Activated B cell treated with CpG ODN at 0.5 μM for 24 hours (primary cell): ENCODE measurements around the gene SARDH. TPM values are rescaled to one million over a fixed set of nuclear protein-coding genes. Genes with fewer than 3 reads are reported as not detected.

Source experiments
- ATAC-seq: fragments of 200-7000 bp; cut with Tn5 transposase; one replicate; pipeline ENCODE4 v1.10.0; 2021; ENCODE audit warnings: low read depth, mild to moderate bottlenecking, moderate library complexity
- CTCF ChIA-PET: fragments of 350-600 bp; sonication (Branson Sonifier 250); formaldehyde crosslinking; loops from one replicate; lab custom pipeline; 2021; ENCODE audit warnings: antibody characterized with exemption; lab: Charles Lee
- POLR2A ChIA-PET: fragments of 350-600 bp; sonication (Branson Sonifier 250); formaldehyde crosslinking; loops from one replicate; lab custom pipeline; 2021; ENCODE audit warnings: antibody characterized with exemption; lab: Charles Lee
- DNase-seq: peaks from one replicate; pipeline ENCODE4 v3.0.0; 2022
- H3K27ac Mint-ChIP-seq: one replicate; pipeline ENCODE4 v1.8.0; 2020; ENCODE audit warnings: mixed read lengths
- H3K27me3 Mint-ChIP-seq: one replicate; pipeline ENCODE4 v1.8.0; 2021; ENCODE audit warnings: mixed read lengths
- H3K36me3 Mint-ChIP-seq: one replicate; pipeline ENCODE4 v1.8.0; 2021; ENCODE audit warnings: low read depth, mixed read lengths
- H3K4me1 Mint-ChIP-seq: one replicate; pipeline ENCODE4 v1.8.0; 2021; ENCODE audit warnings: mixed read lengths
- H3K4me3 Mint-ChIP-seq: one replicate; pipeline ENCODE4 v1.8.0; 2020; ENCODE audit warnings: mild to moderate bottlenecking, mixed read lengths
- H3K9me3 Mint-ChIP-seq: one replicate; pipeline ENCODE4 v1.8.0; 2020; ENCODE audit warnings: mixed read lengths
- CTCF ChIP-seq: fragments of 200-600 bp; IDR thresholded peaks from one replicate; pipeline ENCODE4 v1.8.0; 2022; ENCODE audit warnings: antibody characterized with exemption, mild to moderate bottlenecking
- intact Hi-C: fragments of 100-400 bp; cut with micrococcal nuclease; formaldehyde crosslinking; loops from one replicate; pipeline ENCODE4 v1.15.1; 2024
- total RNA-seq: library from RNA; stranded (reverse); gene quantifications from 2 replicates; pipeline ENCODE4 v1.2.3, GENCODE V29; 2022

SARDH gene
- total RNA-seq, 1 donor from 2014 or later: not detected

GRCh38 chr9:133696071-133696472, 42.1 kb downstream of the SARDH start:
- DNase-seq (no peak), ATAC-seq (no peak)
- no peak for TF ChIP-seq CTCF
- Mint-ChIP-seq H3K27ac (no peak overlapping the region), H3K36me3 (no peaks in the 10 kb centered on the region), H3K4me3 (no peak overlapping the region), H3K27me3 (peaks cover 36% of the 10 kb centered on the region), H3K4me1 (peaks cover 8% of the 10 kb centered on the region), H3K9me3 (no peaks in the 10 kb centered on the region)
- CTCF ChIA-PET: no interaction called here
- intact Hi-C loops: no loop called here
- POLR2A ChIA-PET: no interaction called here

- no peak for ATAC-seq
- CTCF ChIA-PET: interaction anchor here (2.1 kb wide), 1 partner anchor 48 kb away, joined by 6 read pairs; no protein-coding TSS in a partner anchor
- intact Hi-C loops: no loop called here
- no peak for DNase-seq
- Mint-ChIP-seq H3K9me3 (no peaks in the 10 kb centered on the region), H3K36me3 (no peaks in the 10 kb centered on the region), H3K4me1 (no peaks in the 10 kb centered on the region), H3K27me3 (peaks cover 30% of the 10 kb centered on the region), H3K27ac (no peak overlapping the region), H3K4me3 (no peak overlapping the region)
- POLR2A ChIA-PET: no interaction called here
- TF ChIP-seq CTCF: no peak
These were observed 43.5 kb downstream of the SARDH start for GRCh38 chr9:133694686-133695085.

- Mint-ChIP-seq H3K4me3 (no peak overlapping the region), H3K9me3 (no peaks in the 10 kb centered on the region), H3K27me3 (peaks cover 30% of the 10 kb centered on the region), H3K36me3 (no peaks in the 10 kb centered on the region), H3K27ac (no peak overlapping the region), H3K4me1 (no peaks in the 10 kb centered on the region)
- ChIA-PET CTCF (interaction anchor here (2.1 kb wide), 1 partner anchor 49 kb away, joined by 6 read pairs; no protein-coding TSS in a partner anchor), POLR2A (no interaction called here)
- TF ChIP-seq CTCF: no peak
- intact Hi-C loops: no loop called here
- no peak for DNase-seq
- no peak for ATAC-seq
These were observed 44.2 kb downstream of the SARDH start for GRCh38 chr9:133693703-133694529.

- no peak for TF ChIP-seq CTCF
- H3K36me3 Mint-ChIP-seq: no peaks in the 10 kb centered on the region
- ATAC-seq: no peak
- intact Hi-C loops: no loop called here
- no peak for DNase-seq
- no peaks in the 10 kb centered on the region for H3K4me1 Mint-ChIP-seq
- H3K27me3 Mint-ChIP-seq: peaks cover 26% of the 10 kb centered on the region
- POLR2A ChIA-PET: no interaction called here
- H3K27ac Mint-ChIP-seq: no peak overlapping the region
- H3K9me3 Mint-ChIP-seq: no peaks in the 10 kb centered on the region
- H3K4me3 Mint-ChIP-seq: no peak overlapping the region
- CTCF ChIA-PET: interaction anchor here (2.1 kb wide), 1 partner anchor 49 kb away, joined by 6 read pairs; no protein-coding TSS in a partner anchor
These were observed 45.0 kb downstream of the SARDH start for GRCh38 chr9:133693116-133693515.

- TF ChIP-seq CTCF: no peak
These were observed 45.7 kb downstream of the SARDH start for GRCh38 chr9:133692364-133692985.

More at GRCh38 chr9:133692364-133692985, 45.7 kb downstream of the SARDH start:
- intact Hi-C loops: no loop called here
- no peak for ATAC-seq
- no peak for DNase-seq
- ChIA-PET POLR2A (no interaction called here), CTCF (interaction anchor here (2.1 kb wide), 1 partner anchor 50 kb away, joined by 6 read pairs; no protein-coding TSS in a partner anchor)
- no peak overlapping the region for H3K27ac Mint-ChIP-seq
- no peaks in the 10 kb centered on the region for H3K4me1 Mint-ChIP-seq
- H3K36me3 Mint-ChIP-seq: no peaks in the 10 kb centered on the region
- peaks cover 26% of the 10 kb centered on the region for H3K27me3 Mint-ChIP-seq
- no peak overlapping the region for H3K4me3 Mint-ChIP-seq
- H3K9me3 Mint-ChIP-seq: no peaks in the 10 kb centered on the region
